ENCODE measurements around the gene FZD8.
"Not testable (repeated sequence)": the region's sequence is repeated elsewhere in the genome, so short reads cannot be mapped to it uniquely, and the experiment has no call there.

DNA sequence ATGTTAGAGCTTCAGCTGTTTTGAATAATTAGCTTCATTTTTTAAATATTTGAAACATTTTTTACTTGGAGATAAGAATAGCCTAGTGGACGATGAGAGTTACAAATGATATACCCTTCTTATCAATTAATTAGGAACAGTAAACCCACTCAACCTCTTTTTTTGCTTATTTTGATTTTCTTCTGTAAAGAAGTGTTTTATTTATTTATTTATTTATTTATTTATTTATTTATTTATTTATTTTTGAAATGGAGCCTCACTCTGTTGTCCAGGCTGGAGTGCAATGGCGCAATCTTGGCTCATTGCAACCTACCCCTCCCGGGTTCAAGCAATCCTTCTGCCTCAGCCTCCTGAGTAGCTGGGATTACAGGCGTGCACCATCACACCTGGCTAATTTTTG, 43.8 kb upstream of the FZD8 start:
- TF ChIP-seq, protein P1, sequence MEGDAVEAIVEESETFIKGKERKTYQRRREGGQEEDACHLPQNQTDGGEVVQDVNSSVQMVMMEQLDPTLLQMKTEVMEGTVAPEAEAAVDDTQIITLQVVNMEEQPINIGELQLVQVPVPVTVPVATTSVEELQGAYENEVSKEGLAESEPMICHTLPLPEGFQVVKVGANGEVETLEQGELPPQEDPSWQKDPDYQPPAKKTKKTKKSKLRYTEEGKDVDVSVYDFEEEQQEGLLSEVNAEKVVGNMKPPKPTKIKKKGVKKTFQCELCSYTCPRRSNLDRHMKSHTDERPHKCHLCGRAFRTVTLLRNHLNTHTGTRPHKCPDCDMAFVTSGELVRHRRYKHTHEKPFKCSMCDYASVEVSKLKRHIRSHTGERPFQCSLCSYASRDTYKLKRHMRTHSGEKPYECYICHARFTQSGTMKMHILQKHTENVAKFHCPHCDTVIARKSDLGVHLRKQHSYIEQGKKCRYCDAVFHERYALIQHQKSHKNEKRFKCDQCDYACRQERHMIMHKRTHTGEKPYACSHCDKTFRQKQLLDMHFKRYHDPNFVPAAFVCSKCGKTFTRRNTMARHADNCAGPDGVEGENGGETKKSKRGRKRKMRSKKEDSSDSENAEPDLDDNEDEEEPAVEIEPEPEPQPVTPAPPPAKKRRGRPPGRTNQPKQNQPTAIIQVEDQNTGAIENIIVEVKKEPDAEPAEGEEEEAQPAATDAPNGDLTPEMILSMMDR (IDR thresholded peaks at IDR 0.05; ENCODE audit: low read length), result not testable (repeated sequence)
- TF ChIP-seq EZH2 (IDR thresholded peaks at IDR 0.05; ENCODE audit: borderline replicate concordance, low read length), result not testable (repeated sequence)
